ENCODE measurements around the gene PIK3R6.

DNA sequence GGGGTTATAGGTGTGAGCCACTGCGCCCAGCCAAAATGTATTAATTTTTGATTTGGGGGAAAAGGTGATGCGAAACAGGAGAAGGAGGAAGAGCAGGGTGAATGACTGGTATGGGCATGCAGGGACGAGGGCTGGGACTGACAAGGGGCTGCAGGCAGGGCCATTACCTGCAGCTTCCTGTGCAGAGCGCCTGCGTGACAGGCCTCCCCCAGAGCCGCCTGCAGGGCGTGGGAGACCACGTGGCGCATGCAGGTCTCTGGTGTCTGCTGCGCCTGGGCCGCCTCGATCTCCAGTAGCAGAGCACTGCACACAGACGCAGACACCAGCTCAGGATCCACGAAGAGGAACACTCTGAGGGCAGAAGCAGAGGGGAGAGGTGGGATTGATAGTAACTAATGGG, 32.4 kb downstream of the PIK3R6 start:
- TF ChIP-seq, protein P1, sequence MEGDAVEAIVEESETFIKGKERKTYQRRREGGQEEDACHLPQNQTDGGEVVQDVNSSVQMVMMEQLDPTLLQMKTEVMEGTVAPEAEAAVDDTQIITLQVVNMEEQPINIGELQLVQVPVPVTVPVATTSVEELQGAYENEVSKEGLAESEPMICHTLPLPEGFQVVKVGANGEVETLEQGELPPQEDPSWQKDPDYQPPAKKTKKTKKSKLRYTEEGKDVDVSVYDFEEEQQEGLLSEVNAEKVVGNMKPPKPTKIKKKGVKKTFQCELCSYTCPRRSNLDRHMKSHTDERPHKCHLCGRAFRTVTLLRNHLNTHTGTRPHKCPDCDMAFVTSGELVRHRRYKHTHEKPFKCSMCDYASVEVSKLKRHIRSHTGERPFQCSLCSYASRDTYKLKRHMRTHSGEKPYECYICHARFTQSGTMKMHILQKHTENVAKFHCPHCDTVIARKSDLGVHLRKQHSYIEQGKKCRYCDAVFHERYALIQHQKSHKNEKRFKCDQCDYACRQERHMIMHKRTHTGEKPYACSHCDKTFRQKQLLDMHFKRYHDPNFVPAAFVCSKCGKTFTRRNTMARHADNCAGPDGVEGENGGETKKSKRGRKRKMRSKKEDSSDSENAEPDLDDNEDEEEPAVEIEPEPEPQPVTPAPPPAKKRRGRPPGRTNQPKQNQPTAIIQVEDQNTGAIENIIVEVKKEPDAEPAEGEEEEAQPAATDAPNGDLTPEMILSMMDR (IDR thresholded peaks at IDR 0.05): no peak
- no peak for TF ChIP-seq POLR2A (IDR thresholded peaks at IDR 0.05)
